Tibial nerve (tissue), 4 donors: ENCODE measurements around the gene OBP2B.

Source experiments
- EP300 ChIP-seq, 2 donors: sonication (generic); formaldehyde crosslinking; IDR thresholded peaks; one replicate each; pipeline ENCODE4 v1.6.1; 2017; ENCODE audit warnings: antibody characterized with exemption in 2 of 2, mild to moderate bottlenecking in 1 of 2
- POLR2A ChIP-seq, 2 donors: fragments of 450-650 bp; IDR thresholded peaks; one replicate each; pipeline ENCODE4 v1.6.1; 2017; ENCODE audit warnings: antibody characterized with exemption in 2 of 2, mild to moderate bottlenecking in 2 of 2, moderate library complexity in 2 of 2
- TF ChIP-seq, protein P1 (sequence below), 5 experiments: fragments of 200-600 bp in 3 of 5; fragments of 450-650 bp in 2 of 5; sonication (generic) in 3 of 5; IDR thresholded peaks; one replicate each; pipeline ENCODE4 v1.5.1; 2016 to 2019; ENCODE audit warnings: antibody characterized with exemption in 5 of 5, mild to moderate bottlenecking in 3 of 5, moderate library complexity in 2 of 5

DNA sequence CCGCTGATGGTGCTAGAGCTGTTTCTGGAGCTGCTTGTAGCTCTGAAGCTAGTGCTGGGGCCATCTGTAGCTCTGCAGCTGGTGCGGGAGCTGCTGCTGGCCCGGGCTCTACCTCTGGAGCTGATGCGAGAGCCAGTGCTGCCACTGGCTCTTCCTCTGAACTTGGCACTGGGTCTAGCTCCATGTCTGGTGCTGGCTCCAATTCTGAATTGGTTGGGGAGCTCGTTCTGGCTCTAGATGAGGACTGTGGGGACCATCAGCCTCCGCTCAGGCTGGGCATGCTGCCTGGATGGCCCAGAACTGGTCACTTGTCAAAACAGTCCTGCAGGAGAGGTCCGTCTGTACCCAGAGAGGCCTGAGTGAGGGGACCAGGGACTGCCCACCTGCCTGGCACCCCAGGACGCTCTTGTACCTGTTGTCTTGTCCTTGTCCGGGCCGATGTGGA is 21.5 kb downstream of the OBP2B start:
- no peak for TF ChIP-seq POLR2A (IDR thresholded peaks at IDR 0.05)
- TF ChIP-seq, protein P1, sequence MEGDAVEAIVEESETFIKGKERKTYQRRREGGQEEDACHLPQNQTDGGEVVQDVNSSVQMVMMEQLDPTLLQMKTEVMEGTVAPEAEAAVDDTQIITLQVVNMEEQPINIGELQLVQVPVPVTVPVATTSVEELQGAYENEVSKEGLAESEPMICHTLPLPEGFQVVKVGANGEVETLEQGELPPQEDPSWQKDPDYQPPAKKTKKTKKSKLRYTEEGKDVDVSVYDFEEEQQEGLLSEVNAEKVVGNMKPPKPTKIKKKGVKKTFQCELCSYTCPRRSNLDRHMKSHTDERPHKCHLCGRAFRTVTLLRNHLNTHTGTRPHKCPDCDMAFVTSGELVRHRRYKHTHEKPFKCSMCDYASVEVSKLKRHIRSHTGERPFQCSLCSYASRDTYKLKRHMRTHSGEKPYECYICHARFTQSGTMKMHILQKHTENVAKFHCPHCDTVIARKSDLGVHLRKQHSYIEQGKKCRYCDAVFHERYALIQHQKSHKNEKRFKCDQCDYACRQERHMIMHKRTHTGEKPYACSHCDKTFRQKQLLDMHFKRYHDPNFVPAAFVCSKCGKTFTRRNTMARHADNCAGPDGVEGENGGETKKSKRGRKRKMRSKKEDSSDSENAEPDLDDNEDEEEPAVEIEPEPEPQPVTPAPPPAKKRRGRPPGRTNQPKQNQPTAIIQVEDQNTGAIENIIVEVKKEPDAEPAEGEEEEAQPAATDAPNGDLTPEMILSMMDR (IDR thresholded peaks at IDR 0.05), result no peak
- TF ChIP-seq EP300 (IDR thresholded peaks at IDR 0.05), result no peak
